DMS 273 treated with DMSO at 0.1 percent for 48 hours (cell line): ENCODE measurements around the gene TNIK.
"Not testable (repeated sequence)": the region's sequence is repeated elsewhere in the genome, so short reads cannot be mapped to it uniquely, and the experiment has no call there.

Experiments
- DNase-seq: peaks from one replicate; lab custom pipeline; 2025; lab: John Stamatoyannopoulos, UW

The TNIK gene

GRCh38 chr3:171126478-171127209, 333.6 kb downstream of the TNIK start:
- no peak for DNase-seq

- no peak for DNase-seq
Observed at GRCh38 chr3:171125010-171125409, 335.2 kb downstream of the TNIK start.

GRCh38 chr3:171123915-171124314, 336.3 kb downstream of the TNIK start:
- no peak for DNase-seq

DNA sequence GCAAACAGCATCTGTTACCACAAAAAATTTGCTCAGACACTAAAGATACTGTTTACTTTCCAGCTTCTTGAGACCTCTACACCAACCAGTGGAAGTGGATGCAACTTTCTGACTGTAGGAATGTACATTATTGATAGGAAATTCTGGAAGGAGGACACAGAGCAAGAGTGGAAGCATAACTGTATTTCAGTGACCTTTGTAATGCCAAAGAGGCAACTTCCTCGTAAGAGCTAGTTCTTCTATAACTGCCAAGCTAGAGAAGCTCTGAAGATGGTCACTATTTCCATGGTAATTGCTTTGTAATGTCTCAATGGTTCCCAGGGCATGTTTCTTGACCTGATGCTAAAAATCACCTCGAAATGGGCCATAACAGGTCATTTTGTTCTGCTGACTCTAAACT, 337.3 kb downstream of the TNIK start:
- no peak for DNase-seq

DNA sequence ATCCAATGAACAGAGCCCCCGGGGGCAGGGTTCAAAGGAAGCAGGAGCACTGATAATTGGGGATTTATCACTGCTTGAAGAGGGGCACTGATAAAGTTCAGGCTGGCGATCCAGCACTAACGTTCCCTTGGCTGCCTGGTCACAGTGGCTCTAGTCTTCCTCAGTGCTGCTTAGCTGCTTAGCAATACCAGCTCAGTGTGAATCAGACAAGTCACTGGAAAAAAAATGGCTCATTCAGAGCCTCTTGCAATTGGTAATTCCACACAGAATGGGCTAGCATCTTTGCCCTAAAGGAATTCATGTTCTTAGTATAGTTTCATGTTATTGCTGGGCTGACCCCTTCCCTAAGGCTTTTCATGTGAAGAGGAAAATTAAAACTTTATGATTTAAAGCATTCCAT, 338.0 kb downstream of the TNIK start:
- no peak for DNase-seq

DNA sequence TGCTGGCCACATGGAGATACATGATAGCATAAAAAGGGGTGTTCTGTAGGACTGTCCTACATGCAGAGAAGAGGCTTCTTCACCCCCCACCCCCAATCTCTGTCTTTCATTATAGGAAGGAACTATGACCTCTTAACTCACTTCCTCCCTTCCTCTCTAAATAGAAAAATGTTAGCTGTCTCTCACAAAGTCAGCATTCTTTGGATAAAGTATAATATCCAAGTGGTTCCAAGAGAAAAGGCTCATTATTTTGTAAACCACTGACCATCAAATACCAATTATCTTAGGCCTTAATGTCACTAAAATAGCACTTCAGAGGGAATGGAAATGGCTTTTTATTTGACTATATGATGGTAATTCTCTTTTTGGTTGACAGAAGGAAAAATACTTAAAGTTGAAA, 338.4 kb downstream of the TNIK start:
- no peak for DNase-seq

DNA sequence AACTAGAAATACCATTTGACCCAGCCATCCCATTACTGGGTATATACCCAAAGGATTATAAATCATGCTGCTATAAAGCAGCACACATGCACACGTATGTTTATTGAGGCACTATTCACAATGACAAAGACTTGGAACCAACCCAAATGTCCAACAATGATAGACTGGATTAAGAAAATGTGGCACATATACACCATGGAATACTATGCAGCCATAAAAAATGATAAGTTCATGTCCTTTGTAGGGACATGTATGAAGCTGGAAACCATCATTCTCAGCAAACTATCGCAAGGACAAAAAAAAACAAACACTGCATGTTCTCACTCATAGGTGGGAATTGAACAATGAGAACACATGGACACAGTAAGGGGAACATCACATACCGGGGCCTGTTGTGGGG, 340.8 kb downstream of the TNIK start:
- DNase-seq = not testable (repeated sequence)

- DNase-seq = not testable (repeated sequence)
Observed at GRCh38 chr3:171118993-171119392, 341.2 kb downstream of the TNIK start.

- DNase-seq = no peak
Observed at GRCh38 chr3:171116824-171117395, 343.3 kb downstream of the TNIK start.

- DNase-seq = no peak
Observed at GRCh38 chr3:171116365-171116764, 343.8 kb downstream of the TNIK start.

DNA sequence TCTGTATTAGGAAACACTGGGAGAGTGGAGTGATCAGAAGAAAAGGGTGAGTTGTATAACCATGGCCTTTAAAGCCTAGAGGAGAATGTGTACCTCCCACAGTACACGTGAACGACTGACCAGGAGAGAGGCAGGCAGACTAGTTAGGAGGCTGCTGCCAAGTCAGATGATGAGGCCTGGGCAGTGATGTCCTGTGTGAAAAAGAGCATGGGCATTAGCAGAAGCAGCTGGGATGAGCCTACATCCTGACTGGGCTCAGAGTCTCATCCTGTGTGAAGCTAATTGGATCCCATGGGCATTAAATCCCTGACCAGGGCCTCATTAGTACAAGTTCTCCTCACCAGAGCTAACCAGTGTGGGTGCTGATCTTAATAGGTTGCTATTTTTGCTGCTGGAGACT, 344.5 kb downstream of the TNIK start:
- no peak for DNase-seq

DNA sequence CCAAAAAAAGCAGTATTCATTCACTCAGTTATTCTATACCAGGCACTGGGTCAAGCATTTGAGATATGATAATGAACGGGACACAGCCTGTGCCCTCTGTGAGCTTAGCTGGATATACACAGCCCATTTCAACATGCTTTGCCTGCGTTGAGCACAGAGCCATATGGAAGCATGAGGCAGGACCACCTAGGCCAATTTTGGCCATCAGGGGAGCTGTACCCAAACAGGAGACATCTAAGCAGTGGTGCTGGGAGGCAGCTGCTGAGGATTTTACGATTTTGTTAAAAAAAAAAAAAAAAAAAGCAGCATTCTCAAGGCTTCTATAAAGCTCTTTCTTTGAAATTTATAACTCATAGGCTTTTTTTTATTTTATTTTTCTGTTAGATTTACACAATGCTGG, 346.5 kb downstream of the TNIK start:
- DNase-seq = no peak

DNA sequence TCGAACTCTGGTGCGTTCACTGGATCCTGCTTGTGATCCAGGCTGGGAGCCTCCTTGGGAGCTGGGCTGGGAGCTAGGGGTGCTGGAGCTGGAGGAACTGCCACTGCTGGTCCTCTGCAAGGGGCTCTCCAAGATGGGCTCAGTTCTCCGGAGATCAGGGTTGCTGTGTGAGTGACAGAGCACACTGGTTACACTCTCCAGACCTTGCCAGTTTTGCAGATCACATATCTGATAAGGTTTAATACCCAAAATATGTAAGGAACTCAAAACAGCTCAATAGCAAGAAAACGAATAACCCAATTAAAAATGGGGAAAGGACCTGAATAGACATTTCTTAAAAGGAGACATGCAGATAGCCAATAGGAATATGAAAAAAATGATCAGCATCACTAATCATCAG, 349.5 kb downstream of the TNIK start:
- no peak for DNase-seq

- no peak for DNase-seq
Observed at GRCh38 chr3:171108066-171108465, 352.1 kb downstream of the TNIK start.

DNA sequence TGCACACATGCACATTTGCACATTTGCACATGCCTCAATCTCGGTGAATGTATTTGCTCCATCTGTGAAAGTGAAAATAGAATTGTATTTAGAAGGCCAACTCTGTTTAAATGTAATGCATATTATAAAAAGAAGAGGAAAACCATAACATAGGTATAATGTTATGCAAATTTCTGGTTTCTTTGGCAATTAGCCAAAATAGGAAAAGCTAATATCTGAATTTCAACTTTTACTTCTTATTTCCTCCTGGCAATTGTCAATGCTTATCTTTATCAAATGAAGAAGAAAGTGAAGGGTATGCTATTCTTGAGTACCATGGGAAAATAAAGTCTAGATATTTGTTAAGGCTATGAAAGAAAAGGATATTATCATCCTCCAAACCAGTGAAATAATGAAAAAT, 357.0 kb downstream of the TNIK start:
- no peak for DNase-seq

DNA sequence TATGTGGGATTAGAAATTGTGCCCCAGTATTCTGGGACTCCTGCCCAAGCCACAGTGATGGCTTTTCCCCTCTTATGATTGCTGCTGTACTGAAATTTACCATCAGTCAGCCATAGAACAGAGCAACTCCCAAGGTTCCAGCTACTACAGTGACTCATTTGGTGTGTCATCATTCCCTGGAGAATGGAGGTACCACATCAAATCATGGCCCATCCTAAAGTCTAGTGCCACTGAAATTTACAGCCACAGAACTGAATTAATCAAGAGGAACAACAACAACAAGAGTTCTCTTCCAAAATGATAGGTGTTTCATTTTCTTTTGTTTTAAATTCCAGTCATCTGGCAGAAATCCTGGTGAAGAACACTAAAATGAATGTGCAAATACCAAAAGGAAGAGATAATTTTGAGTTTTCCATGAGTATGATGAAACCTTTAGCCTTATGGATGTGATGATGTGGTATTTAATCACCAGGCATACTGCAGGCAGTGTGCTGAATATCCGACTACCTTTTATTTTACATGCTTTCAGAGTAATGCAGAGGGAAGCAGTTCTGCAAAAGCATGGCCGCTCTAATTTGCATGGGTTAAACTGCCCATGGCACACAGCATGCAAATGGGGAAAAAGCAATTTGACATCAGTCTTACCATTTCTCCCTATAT, 358.1 kb downstream of the TNIK start:
- DNase-seq = no peak

DNA sequence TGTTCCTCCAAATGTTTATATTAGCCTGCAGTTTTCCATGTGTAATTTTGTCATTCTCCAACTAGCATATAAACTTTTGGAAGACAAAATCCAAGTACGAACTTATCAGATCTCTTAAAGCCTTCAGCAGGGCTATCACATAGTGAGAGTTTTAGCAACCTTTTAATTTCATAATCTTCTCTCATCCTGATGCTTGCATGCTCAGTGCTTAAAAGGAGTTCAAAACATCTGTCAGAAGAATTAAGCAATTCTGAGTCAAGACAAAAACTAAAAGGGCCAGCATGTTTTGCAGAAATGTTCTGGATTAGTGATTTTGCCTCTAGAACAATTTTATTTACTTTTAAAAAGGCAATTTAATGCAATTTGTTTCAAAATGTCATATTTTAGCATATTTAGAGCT, 360.3 kb downstream of the TNIK start:
- DNase-seq = no peak

DNA sequence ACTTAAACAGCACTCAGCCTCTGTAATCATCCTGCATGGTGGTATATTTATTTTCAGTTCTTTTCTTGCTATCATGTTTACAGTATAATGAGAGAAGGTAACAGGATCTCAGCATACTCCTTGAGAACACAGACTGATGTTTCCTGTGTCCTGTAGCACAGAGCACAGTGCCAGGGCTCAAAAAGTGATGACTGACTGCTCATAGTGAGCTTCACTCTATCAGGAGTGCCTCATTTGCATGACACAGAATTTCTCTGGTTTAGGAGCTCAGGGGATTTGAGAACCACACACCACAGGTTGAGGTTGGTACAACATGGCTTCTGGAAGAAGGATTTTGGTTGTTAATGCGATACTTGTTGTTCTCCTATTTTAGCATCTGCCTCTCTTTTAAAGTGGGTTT, 365.1 kb downstream of the TNIK start:
- DNase-seq = no peak

GRCh38 chr3:171094411-171094810, 365.8 kb downstream of the TNIK start:
- no peak for DNase-seq

DNA sequence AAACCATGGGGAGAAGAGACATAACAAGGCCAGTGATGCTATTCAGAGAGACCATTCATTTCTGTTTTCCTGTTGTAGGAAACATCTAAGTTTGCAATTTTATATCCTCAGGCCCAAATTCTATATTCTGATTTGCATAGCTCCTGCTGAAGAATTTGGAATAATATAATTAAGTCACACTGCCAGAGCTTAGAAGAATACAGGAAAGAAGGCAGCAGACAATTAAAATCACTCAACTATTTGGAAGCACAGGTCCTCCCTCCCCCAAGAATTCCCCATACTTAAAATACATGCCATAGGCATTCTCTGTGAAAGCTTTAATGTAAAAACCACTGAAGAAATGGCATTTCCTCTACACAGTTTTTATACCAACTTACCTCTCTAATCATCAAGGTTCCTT, 366.7 kb downstream of the TNIK start:
- DNase-seq = no peak

DNA sequence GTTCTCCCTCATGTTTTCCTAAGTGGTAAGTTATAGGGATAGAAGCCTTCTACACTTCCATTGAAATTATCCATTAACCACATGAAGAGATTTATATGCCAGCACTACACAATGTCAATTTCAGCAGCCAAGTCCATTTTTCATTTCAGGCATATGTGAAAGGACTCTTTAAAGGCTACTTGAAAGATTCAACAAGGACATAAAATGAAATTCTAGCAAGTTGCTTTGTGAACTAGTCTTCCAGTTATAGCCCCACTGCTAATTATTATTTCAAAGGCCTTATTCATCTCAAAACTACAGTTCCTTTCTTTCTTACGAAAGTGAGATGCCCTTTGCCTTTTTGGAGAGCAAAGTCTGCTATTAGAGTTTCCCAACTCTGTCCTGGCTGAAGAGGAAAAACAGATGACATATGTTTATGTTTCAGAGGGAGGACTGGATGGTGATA, 367.7 kb downstream of the TNIK start:
- DNase-seq = no peak

GRCh38 chr3:171090321-171090720, 369.9 kb downstream of the TNIK start:
- DNase-seq = no peak

DNA sequence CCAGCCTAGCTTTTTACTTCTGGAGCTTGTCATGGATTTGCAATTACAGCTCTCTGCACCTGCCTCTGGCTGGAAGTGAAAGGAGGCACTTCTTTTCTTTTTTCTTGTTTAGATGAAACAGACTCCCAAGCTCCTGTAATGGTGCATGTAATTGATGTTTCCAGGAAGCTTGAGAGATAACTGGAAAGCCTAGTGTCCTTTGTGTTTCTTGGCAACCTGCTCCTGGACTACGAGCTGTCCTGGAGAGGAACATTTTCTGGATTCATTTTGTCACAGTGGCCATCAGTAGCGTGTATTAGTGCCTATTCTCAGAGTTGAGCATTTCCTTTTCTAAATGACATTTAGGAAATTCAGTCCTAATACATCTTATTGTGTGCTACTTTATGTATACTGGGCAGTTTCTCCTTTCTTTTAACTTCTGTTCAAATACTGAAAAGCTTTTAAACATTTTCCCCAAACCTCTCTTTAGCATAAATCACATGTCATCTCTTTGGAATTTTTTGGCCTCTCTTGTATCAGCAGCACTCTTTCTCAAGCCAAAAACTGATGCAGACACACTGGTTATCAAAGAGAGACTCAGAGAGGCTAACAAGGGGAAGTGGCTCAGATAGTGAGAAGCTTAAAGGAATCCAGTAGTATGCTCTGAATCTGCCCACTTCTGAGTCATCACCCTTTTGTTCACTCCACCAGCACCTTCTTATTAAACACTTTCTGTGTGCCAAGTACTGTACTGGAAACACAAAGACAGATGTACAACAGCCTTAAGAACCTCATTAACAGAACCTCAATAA, 371.0 kb downstream of the TNIK start:
- DNase-seq = peak; percentile 11
